ENCODE measurements around the gene PLEKHG3.

Gene PLEKHG3

GRCh38 chr14:64763801-64764621, 59.8 kb downstream of the PLEKHG3 start:
- DNase-seq, result peak; percentile 47

- peak; percentile 90 for DNase-seq
These were observed 60.7 kb downstream of the PLEKHG3 start for GRCh38 chr14:64764641-64765520.

DNA sequence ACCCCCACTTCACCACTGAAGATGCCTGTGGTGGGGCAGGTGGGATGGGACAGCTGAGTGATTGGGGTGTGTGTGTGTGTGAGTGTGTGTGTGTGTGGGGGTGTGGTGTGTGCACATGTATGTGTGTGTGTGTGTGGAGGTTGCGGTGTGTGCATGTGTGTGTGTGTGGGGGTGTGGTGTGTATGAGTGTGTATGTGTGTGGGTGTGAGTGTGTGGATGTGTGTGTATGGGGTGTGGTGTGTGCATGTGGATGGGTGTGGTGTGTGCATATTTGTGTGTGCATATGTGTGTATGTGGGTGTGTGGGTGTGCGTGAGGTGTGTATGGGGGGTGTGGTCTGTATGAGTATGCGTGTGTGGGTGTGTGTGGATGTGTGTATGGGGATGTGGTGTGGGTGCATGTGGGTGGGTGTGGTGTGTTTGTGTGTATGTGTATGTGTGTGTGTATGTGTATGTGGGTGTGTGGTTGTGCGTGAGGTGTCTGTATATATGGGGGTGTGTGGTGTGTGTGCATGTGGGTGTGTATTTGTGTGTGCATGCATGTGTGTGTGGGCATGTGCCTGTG, 61.6 kb downstream of the PLEKHG3 start:
- no peak for DNase-seq

DNA sequence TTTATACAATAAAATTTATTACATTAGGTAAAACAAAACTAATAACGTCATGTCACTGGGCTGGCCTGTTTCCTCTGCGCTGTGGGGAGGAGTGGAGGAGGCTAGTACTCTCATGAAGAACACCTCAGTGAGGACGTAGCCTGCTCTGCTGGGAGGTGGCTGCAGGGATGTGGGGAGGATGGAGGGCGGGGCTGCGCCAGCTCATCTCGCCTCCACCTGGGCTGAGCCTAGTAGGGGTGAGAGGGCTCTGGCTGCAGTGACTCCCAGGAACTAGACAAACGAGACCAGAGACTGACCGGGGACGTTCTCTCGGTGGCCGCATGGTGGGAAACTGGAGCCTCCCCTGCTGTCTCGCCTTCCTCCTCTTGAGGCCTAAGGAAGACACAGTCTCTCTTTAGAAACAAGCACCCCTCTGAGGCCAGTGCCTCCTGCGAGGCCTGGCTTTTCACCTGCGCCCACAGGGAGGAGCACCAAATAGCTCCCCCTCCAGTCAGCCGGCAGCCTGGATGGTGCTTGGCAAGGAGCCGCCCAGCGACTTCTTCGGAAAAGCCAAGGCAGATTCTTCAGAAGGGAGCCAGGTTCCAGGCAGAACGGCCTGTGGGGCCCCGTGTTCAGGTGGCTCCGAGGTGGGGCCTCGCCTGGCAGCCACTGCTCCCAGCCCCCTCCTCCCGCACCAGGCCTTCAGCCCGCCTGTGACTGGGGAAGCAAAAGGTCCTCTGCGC, 62.4 kb downstream of the PLEKHG3 start:
- DNase-seq, result no peak

- no peak for DNase-seq
These were observed 63.2 kb downstream of the PLEKHG3 start for GRCh38 chr14:64767215-64767964.

DNA sequence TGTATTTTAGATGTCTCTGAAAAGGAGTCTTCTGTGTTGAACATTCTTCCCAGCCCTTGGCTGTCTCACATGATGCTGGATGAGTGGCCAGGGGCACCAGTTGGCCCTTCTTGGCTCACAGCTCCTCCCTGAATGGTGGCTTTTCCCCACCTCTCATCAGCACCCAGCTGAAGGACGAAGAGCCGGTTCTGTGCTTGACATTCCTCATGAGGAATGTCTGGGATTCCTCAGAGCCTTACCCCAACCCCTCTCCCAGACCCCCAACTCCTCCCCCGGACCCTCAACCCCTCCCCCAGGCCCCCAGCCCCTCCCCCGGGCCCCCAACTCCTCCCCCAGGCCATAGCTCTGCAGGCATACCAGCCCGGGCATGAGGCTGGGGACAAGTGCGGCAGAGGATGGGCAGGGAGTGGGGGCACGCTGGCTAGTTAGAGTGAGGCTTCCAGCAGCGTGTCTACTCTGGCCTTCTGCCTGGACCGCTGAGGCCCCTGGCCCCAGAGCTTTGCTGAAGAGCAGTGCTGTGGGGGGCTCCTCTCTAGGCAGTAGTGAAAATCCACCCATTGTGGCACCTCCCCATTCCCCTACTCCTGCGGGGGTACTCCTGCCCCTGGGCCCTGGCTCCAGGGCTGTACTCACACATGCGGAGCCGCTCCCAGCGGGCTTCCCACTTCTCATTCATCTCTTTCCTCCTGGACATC, 64.3 kb downstream of the PLEKHG3 start:
- no peak for DNase-seq

GRCh38 chr14:64769096-64770020, 65.1 kb downstream of the PLEKHG3 start:
- DNase-seq, result no peak

GRCh38 chr14:64770751-64771150, 66.5 kb downstream of the PLEKHG3 start:
- no peak for DNase-seq

DNA sequence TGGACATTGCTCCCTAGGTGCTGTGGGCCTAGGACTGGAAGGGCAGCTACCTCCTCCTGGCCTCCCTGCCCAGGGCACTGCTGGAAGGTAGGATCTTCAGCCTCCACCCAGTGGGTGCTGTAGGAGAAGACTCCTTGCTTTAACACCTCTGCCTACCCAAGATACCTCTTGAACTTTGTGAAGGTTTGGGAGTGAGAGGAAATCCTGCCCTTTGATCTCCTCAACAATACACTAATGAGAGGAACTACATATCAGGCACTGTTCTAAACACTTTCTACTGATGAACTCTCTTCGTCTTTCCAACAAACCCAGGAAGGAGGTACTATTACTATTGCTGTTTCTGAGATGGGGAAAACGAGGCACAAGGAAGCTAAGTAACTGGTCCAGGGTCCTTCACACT, 66.9 kb downstream of the PLEKHG3 start:
- no peak for DNase-seq

GRCh38 chr14:64772397-64772950, 68.2 kb downstream of the PLEKHG3 start:
- no peak for DNase-seq

- DNase-seq, result no peak
These were observed 68.8 kb downstream of the PLEKHG3 start for GRCh38 chr14:64773046-64773445.

- no peak for DNase-seq
These were observed 69.4 kb downstream of the PLEKHG3 start for GRCh38 chr14:64773577-64773976.

- DNase-seq, result no peak
These were observed 70.0 kb downstream of the PLEKHG3 start for GRCh38 chr14:64774272-64774671.

DNA sequence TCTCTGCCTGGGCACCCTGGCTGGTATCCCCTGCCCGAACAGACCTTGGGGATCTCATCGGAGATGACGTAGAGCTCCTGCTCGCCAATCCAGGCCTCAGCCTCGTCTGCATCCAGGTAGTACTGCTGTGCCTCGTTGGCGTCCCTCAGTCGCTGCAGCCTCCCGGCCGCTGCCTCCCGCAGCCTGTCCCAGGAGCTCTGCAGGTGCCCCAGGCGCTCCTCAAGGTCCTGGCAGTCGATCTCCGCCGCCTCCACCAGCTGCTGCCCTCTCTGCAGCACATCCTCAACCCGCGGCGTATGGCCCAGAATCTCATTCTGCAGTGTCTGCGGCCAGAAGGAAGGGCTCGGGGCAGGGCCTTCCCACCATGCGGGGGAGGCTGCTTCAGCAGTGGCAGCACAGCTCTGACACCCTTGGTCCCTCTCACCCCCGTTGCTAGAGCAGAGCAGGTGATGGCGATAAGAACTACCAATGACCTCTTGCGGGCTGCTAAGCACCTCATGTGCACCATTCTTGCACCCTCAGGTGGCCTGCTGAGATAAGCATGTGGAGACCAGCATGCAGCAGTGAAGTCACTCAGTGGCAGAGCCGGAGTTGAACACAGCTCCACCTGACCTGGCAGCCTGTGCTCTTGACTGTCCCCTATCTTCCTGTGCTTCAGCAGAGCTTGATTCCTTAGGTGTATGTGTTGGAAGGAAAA, 71.0 kb downstream of the PLEKHG3 start:
- no peak for DNase-seq

GRCh38 chr14:64777461-64777860, 73.2 kb downstream of the PLEKHG3 start:
- no peak for DNase-seq

GRCh38 chr14:64778104-64778754, 74.0 kb downstream of the PLEKHG3 start:
- no peak for DNase-seq

GRCh38 chr14:64779472-64779871, 75.2 kb downstream of the PLEKHG3 start:
- no peak for DNase-seq

DNA sequence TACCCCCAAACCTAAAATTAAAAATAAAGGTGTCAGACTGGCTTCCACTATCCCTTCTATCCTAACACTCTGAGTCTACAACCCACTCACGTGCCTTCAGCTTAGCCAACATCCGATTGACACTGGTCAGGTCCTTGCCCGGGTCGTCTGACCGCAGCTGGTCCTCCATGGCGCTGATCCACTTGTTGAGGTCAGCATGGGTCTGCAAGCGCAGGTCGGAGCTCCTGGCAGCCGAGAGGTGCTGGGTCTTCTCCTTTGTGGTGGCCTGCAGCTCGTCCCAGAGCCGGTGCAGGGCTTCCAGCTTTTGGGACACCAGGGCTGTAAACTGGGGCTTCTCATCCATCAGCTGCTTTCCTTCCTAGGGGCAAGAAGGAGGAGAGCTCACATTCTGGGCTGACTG, 78.0 kb downstream of the PLEKHG3 start:
- DNase-seq, result no peak

All from right kidney (tissue), 1 donor.